ENCODE data around the gene LRRTM4.

DNA sequence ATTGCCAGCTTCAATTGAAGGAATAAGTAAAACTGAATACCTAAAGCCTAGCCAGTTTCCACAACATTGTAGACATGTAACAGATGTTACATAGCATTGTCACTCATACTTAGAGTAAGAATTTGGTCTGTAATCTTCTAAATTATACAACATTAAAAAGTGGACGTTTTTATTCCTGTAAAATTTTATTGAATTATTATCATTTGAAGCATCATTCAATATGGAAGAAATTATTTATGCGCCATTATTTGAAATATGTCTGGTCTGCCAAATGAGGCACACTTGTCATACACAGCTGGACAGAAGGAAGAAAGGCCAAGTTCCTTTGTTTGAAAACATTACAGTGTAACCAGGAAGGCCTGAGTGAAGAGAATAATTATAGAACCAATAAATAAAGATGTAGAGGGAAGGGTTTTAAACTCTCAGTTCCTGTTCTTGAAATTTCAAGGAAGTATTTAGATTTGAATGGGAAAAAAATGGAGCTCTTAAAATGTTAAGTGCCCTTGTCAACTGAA lies 575.5 kb downstream of the LRRTM4 start:
- no peak for TF ChIP-seq POLR2AphosphoS5 (IDR thresholded peaks at IDR 0.05; ENCODE audit: low read depth, low read length)
- TF ChIP-seq POLR2A (IDR thresholded peaks at IDR 0.05; ENCODE audit: low read depth, low read length), result no peak
- TF ChIP-seq SPI1 (IDR thresholded peaks at IDR 0.05; ENCODE audit: low read depth, low read length), result no peak

Measured in GM12891 (cell line).